GM12878 (cell line): ENCODE results near the gene SNAPC4. TPM values are rescaled to one million over a fixed set of nuclear protein-coding genes. Genes with fewer than 3 reads are reported as not detected.

Source experiments
- ATAC-seq: fragments of 200-7000 bp; cut with Tn5 transposase; 3 replicates; pipeline ENCODE4 v1.9.1; 2020; ENCODE audit warnings: mild to moderate bottlenecking, moderate library complexity
- BruUV-seq: library from RNA; stranded (reverse); fragments of 400-500 nt; replicated peaks from 2 replicates; lab custom pipeline; 2021; lab: Mats Ljungman, UMichigan
- CTCF ChIA-PET: fragments of 300-600 bp; sonication (Branson Sonifier 250); formaldehyde crosslinking; extraction: SDS; loops from one replicate; lab custom pipeline; 2021; ENCODE audit warnings: inconsistent platforms; lab: Yijun Ruan, JAX
- POLR2A ChIA-PET: fragments of 350-600 bp; formaldehyde crosslinking; extraction: SDS; loops from one replicate; lab custom pipeline; 2021; ENCODE audit warnings: inconsistent platforms; lab: Charles Lee
- RAD21 ChIA-PET: fragments of 300-600 bp; sonication (Branson Sonifier 250); formaldehyde crosslinking; loops from one replicate; lab custom pipeline; 2023; ENCODE audit warnings: antibody characterized with exemption; ENCODE audit not compliant: unreplicated experiment; lab: Charles Lee
- SMC1A ChIA-PET: fragments of 300-600 bp; sonication (Branson Sonifier 250); formaldehyde crosslinking; loops from one replicate; lab custom pipeline; 2023; ENCODE audit not compliant: unreplicated experiment, uncharacterized antibody; lab: Charles Lee
- DNase-seq: peaks from one replicate; pipeline ENCODE4 v3.0.0-alpha.2; 2011; ENCODE audit warnings: low read depth, low spot score
- FAIRE-seq: peaks from 3 replicates; lab custom pipeline; 2011; peaks lifted over from hg19 to GRCh38; lab: Jason Lieb, UNC
- H2AFZ ChIP-seq: 2 replicates; pipeline ENCODE4 v1.6.0; 2011; ENCODE audit warnings: low read depth, low read length, control low read depth; ENCODE audit not compliant: control insufficient read depth
- H3K27ac ChIP-seq: 2 replicates; pipeline ENCODE4 v1.5.1; 2011; ENCODE audit warnings: control low read depth; ENCODE audit not compliant: control insufficient read depth, insufficient read depth
- H3K27me3 ChIP-seq, 2 experiments: replicated peaks in 1 of 2; 2 replicates each; pipeline versions ENCODE4 v1.6.0 to v1.6.1; 2011; ENCODE audit warnings: low read length in 1 of 2; ENCODE audit not compliant: control insufficient read depth in 2 of 2, insufficient read depth in 2 of 2
- H3K36me3 ChIP-seq, 2 experiments: 2 replicates each; pipeline ENCODE4 v1.5.1; 2011; ENCODE audit warnings: low read length in 1 of 2; ENCODE audit not compliant: control insufficient read depth in 2 of 2, insufficient read depth in 2 of 2
- H3K4me1 ChIP-seq: 2 replicates; pipeline ENCODE4 v1.6.1; 2011; ENCODE audit warnings: mild to moderate bottlenecking, low read length, moderate library complexity, mixed read lengths; ENCODE audit not compliant: control insufficient read depth, insufficient read depth
- H3K4me2 ChIP-seq: 2 replicates; pipeline ENCODE4 v1.6.0; 2011; ENCODE audit warnings: control low read depth; ENCODE audit not compliant: control insufficient read depth, insufficient read depth
- H3K4me3 ChIP-seq: fragments of 200-600 bp; sonication (generic); 2 replicates; pipeline ENCODE4 v1.5.1; 2016
- H3K79me2 ChIP-seq: 2 replicates; pipeline ENCODE4 v1.6.0; 2011; ENCODE audit warnings: low read length; ENCODE audit not compliant: control insufficient read depth, insufficient read depth
- H3K9ac ChIP-seq: 2 replicates; pipeline ENCODE4 v1.8.0; 2011; ENCODE audit warnings: low read length, control low read depth, mixed read lengths; ENCODE audit not compliant: control insufficient read depth, insufficient read depth
- H3K9me3 ChIP-seq: replicated peaks from 3 replicates; pipeline ENCODE4 v1.5.1; 2011; ENCODE audit warnings: mild to moderate bottlenecking, low read length; ENCODE audit not compliant: control insufficient read depth, insufficient read depth
- H4K20me1 ChIP-seq: 2 replicates; pipeline ENCODE4 v1.6.0; 2011; ENCODE audit not compliant: control insufficient read depth, insufficient read depth
- ASH2L ChIP-seq: fragments of 300-600, 200-600 bp; sonication (generic); IDR thresholded peaks from 2 replicates; pipeline ENCODE4 v1.6.1; 2017; ENCODE audit warnings: low read depth, mild to moderate bottlenecking, borderline replicate concordance
- ATF3 ChIP-seq: IDR thresholded peaks from 2 replicates; pipeline ENCODE4 v1.6.1; 2011; ENCODE audit warnings: low read depth, mild to moderate bottlenecking, low read length, moderate library complexity, borderline replicate concordance; ENCODE audit errors: extremely low read depth
- EZH2 ChIP-seq: IDR thresholded peaks from 2 replicates; pipeline ENCODE4 v1.6.1; 2012; ENCODE audit warnings: low read depth, mild to moderate bottlenecking, control low read depth, inconsistent platforms, low read length, borderline replicate concordance; ENCODE audit not compliant: control insufficient read depth
- FOXM1 ChIP-seq: IDR thresholded peaks from 2 replicates; pipeline ENCODE4 v1.6.1; 2012; ENCODE audit warnings: low read depth, mild to moderate bottlenecking, inconsistent platforms, low read length, moderate library complexity
- IKZF1 ChIP-seq: fragments of 450-650 bp; conservative IDR thresholded peaks from 2 replicates; pipeline ENCODE4 v1.6.1; 2017; ENCODE audit warnings: antibody characterized with exemption, mild to moderate bottlenecking
- MTA2 ChIP-seq: fragments of 450-650 bp; IDR thresholded peaks from 2 replicates; pipeline ENCODE4 v1.6.1; 2016; ENCODE audit warnings: low read depth, mild to moderate bottlenecking, moderate library complexity
- NRF1 ChIP-seq: conservative IDR thresholded peaks from 2 replicates; pipeline ENCODE4 v1.6.1; 2011; ENCODE audit warnings: mild to moderate bottlenecking, low read depth, low read length, improper control_type of control experiment
- PBX3 ChIP-seq: IDR thresholded peaks from 2 replicates; pipeline ENCODE4 v1.6.1; 2011; ENCODE audit warnings: mild to moderate bottlenecking, low read depth, low read length, moderate library complexity; ENCODE audit not compliant: insufficient replicate concordance
- POLR2A ChIP-seq: IDR thresholded peaks from 2 replicates; pipeline ENCODE4 v1.6.1; 2011; ENCODE audit warnings: low read depth, mild to moderate bottlenecking, low read length
- USF2 ChIP-seq: IDR thresholded peaks from 2 replicates; pipeline ENCODE4 v1.6.1; 2011; ENCODE audit warnings: low read depth, low read length, improper control_type of control experiment, borderline replicate concordance
- ZNF622 ChIP-seq: fragments of 450-650 bp; IDR thresholded peaks from 2 replicates; pipeline ENCODE4 v1.6.1; 2017; ENCODE audit warnings: mild to moderate bottlenecking, inconsistent platforms
- WGBS: methylation state at CpG from one replicate; pipeline ENCODE4 v1.1.6; 2016; ENCODE audit warnings: low lambda C conversion rate; ENCODE audit not compliant: insufficient replicate concordance, insufficient coverage; ENCODE audit errors: missing lambda C conversion rate; 5-methylcytosine and 5-hydroxymethylcytosine counted together
- in situ Hi-C: fragments of 300-500 bp; cut with MboI; formaldehyde crosslinking; loops from 9 replicates; pipeline ENCODE4 v1.14.3; 2018; ENCODE audit warnings: mixed read lengths
- intact Hi-C: fragments of 100-400 bp; cut with micrococcal nuclease; formaldehyde crosslinking; loops from one replicate; pipeline ENCODE4 v1.14.2; 2022; ENCODE audit not compliant: unreplicated experiment
- polyA plus RNA-seq, 11 experiments: library from polyadenylated mRNA; depleted of rRNA in 4 of 11; unstranded in 6 of 11; stranded (reverse) in 5 of 11; fragments of >200 nt; fragmentation: Nextera tagmentation in 4 of 11; fragmentation: Illumina TruSeq in 1 of 11; extraction: Ambion mirVana in 4 of 11; extraction: Trizol in 1 of 11; gene quantifications; 1 replicate in 1 of 11; 2 replicates in 10 of 11; pipeline versions ENCODE4 v1.2.1 to v1.2.3, GENCODE V29; 2011 to 2016; ENCODE audit warnings: inconsistent platforms in 2 of 11, missing spikeins in 2 of 11, low read depth in 1 of 11
- total RNA-seq, 4 experiments: library from RNA; depleted of rRNA in 3 of 4; stranded (reverse); fragments of >200 nt in 3 of 4; fragmentation: Illumina TruSeq in 1 of 4; extraction: Trizol in 1 of 4; gene quantifications; 2 replicates each; pipeline versions ENCODE4 v1.2.1 to v1.2.3, GENCODE V29; 2013 to 2021
- TF ChIP-seq, protein P1 (sequence below): fragments of 450-650 bp; conservative IDR thresholded peaks from 2 replicates; pipeline ENCODE4 v1.6.1; 2017; ENCODE audit warnings: mild to moderate bottlenecking, moderate library complexity
- TF ChIP-seq, protein P2 (sequence below): IDR thresholded peaks from 2 replicates; pipeline ENCODE4 v1.6.1; 2011; ENCODE audit warnings: borderline replicate concordance, low read depth, mild to moderate bottlenecking, moderate library complexity, low read length; ENCODE audit not compliant: insufficient read depth, poor library complexity, severe bottlenecking

The SNAPC4 gene
- total and polyA plus RNA-seq, 10 of the 15 experiments (the other 5 are each of a cell fraction or from before 2014, with no cell fraction given), result 0.42 to 19.8 (median 7.0) TPM

- 91% methylated on average over 23 of the region's 26 CpGs for WGBS
- POLR2A ChIA-PET, result no interaction called here
- in situ Hi-C loops, result loop anchor here (5.0 kb wide), 1 partner anchor 58 kb away; no protein-coding TSS in a partner anchor
These were observed 4.4 kb downstream of the SNAPC4 start for GRCh38 chr9:136395345-136396218.

More at GRCh38 chr9:136395345-136396218, 4.4 kb downstream of the SNAPC4 start:
- Histone ChIP-seq H3K9ac (no peak overlapping the region), H3K4me1 (peaks cover 10% of the 10 kb centered on the region), H3K27me3 (no peaks in the 10 kb centered on the region), H4K20me1 (no peaks in the 10 kb centered on the region), H2AFZ (no peak overlapping the region), H3K9me3 (no peaks in the 10 kb centered on the region), H3K4me3 (no peak overlapping the region), H3K27ac (no peak overlapping the region), H3K4me2 (no peak overlapping the region), H3K36me3 (peaks cover 19 to 33% of the 10 kb centered on the region in 2 experiments), H3K79me2 (peaks cover 26% of the 10 kb centered on the region)
- BruUV-seq, result no TSS peak
- no peak for FAIRE-seq
- no peak for ATAC-seq
- ChIA-PET CTCF (no interaction called here), SMC1A (no interaction called here), RAD21 (no interaction called here)
- intact Hi-C loops, result no loop called here
- TF ChIP-seq POLR2A (0 out of 2 replicates have a peak, but pooled peaks have one; percentile 13), MTA2 (no peak), NRF1 (no peak), EZH2 (no peak), USF2 (no peak), IKZF1 (no peak), ATF3 (no peak), ASH2L (no peak), FOXM1 (no peak), PBX3 (peak; percentile 12), ZNF622 (no peak)
- TF ChIP-seq, protein P1, sequence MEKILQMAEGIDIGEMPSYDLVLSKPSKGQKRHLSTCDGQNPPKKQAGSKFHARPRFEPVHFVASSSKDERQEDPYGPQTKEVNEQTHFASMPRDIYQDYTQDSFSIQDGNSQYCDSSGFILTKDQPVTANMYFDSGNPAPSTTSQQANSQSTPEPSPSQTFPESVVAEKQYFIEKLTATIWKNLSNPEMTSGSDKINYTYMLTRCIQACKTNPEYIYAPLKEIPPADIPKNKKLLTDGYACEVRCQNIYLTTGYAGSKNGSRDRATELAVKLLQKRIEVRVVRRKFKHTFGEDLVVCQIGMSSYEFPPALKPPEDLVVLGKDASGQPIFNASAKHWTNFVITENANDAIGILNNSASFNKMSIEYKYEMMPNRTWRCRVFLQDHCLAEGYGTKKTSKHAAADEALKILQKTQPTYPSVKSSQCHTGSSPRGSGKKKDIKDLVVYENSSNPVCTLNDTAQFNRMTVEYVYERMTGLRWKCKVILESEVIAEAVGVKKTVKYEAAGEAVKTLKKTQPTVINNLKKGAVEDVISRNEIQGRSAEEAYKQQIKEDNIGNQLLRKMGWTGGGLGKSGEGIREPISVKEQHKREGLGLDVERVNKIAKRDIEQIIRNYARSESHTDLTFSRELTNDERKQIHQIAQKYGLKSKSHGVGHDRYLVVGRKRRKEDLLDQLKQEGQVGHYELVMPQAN, result no peak
- TF ChIP-seq, protein P2, sequence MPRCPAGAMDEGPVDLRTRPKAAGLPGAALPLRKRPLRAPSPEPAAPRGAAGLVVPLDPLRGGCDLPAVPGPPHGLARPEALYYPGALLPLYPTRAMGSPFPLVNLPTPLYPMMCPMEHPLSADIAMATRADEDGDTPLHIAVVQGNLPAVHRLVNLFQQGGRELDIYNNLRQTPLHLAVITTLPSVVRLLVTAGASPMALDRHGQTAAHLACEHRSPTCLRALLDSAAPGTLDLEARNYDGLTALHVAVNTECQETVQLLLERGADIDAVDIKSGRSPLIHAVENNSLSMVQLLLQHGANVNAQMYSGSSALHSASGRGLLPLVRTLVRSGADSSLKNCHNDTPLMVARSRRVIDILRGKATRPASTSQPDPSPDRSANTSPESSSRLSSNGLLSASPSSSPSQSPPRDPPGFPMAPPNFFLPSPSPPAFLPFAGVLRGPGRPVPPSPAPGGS, result peak; percentile 56
- DNase-seq, result no peak
